Measurements from ENCODE around the gene GCK.
"Not testable (repeated sequence)": the region's sequence is repeated elsewhere in the genome, so short reads cannot be mapped to it uniquely, and the experiment has no call there.

Gene GCK

GRCh38 chr7:44128721-44129582 lies 60.3 kb downstream of the GCK start:
- no peak overlapping the region for H3K27ac Mint-ChIP-seq (ENCODE audit: low read depth)
- H3K27me3 Mint-ChIP-seq, result no peaks in the 10 kb centered on the region
- H3K9me3 Mint-ChIP-seq, result no peaks in the 10 kb centered on the region
- H3K4me3 Mint-ChIP-seq, result no peak overlapping the region
- ATAC-seq (replicated peaks; ENCODE audit: extremely low read depth, poor library complexity, severe bottlenecking), result no peak
- H3K36me3 Mint-ChIP-seq (ENCODE audit: insufficient read depth), result peaks cover 3% of the 10 kb centered on the region
- peaks cover 5% of the 10 kb centered on the region for H3K4me1 Mint-ChIP-seq
- no peak for DNase-seq (ENCODE audit: low spot score in 2 of 2)

GRCh38 chr7:44127161-44127560 lies 62.1 kb downstream of the GCK start:
- no peak overlapping the region for H3K27ac Mint-ChIP-seq (ENCODE audit: low read depth)
- H3K27me3 Mint-ChIP-seq, result no peaks in the 10 kb centered on the region
- DNase-seq (ENCODE audit: low spot score in 2 of 2) (no peak), ATAC-seq (replicated peaks; ENCODE audit: extremely low read depth, poor library complexity, severe bottlenecking) (no peak)
- no peaks in the 10 kb centered on the region for H3K9me3 Mint-ChIP-seq
- peaks cover 16% of the 10 kb centered on the region for H3K4me1 Mint-ChIP-seq
- H3K36me3 Mint-ChIP-seq (ENCODE audit: insufficient read depth), result peaks cover 7% of the 10 kb centered on the region
- H3K4me3 Mint-ChIP-seq, result no peak overlapping the region

- H3K36me3 Mint-ChIP-seq (ENCODE audit: insufficient read depth); DNase-seq (ENCODE audit: low spot score in 2 of 2); H3K27me3 Mint-ChIP-seq; H3K4me3 Mint-ChIP-seq; ATAC-seq (replicated peaks; ENCODE audit: extremely low read depth, poor library complexity, severe bottlenecking); H3K9me3 Mint-ChIP-seq: not testable (repeated sequence)
- Mint-ChIP-seq H3K4me1 (peaks cover 16% of the 10 kb centered on the region), H3K27ac (ENCODE audit: low read depth) (peak overlapping the region; percentile 15)
These were observed 62.7 kb downstream of the GCK start for GRCh38 chr7:44126574-44126973.

- Mint-ChIP-seq H3K27me3 (no peaks in the 10 kb centered on the region), H3K27ac (ENCODE audit: low read depth) (peak overlapping the region; percentile 16), H3K9me3 (no peaks in the 10 kb centered on the region), H3K4me1 (peaks cover 20% of the 10 kb centered on the region), H3K36me3 (ENCODE audit: insufficient read depth) (peaks cover 8% of the 10 kb centered on the region), H3K4me3 (peak overlapping the region; percentile 89)
- no peak for DNase-seq (ENCODE audit: low spot score in 2 of 2)
- ATAC-seq (replicated peaks; ENCODE audit: extremely low read depth, poor library complexity, severe bottlenecking), result no peak
These were observed 64.4 kb downstream of the GCK start for GRCh38 chr7:44124822-44125202.

- Mint-ChIP-seq H3K27ac (ENCODE audit: low read depth) (peak within 1 kb of the TSS; percentile 96), H3K36me3 (ENCODE audit: insufficient read depth) (peaks cover 12% of the 10 kb centered on the region), H3K4me1 (peaks cover 23% of the 10 kb centered on the region), H3K27me3 (no peaks in the 10 kb centered on the region), H3K9me3 (no peaks in the 10 kb centered on the region), H3K4me3 (peak within 1 kb of the TSS; percentile 89)
- ATAC-seq (replicated peaks; ENCODE audit: extremely low read depth, poor library complexity, severe bottlenecking), result peak; percentile 100
- DNase-seq (ENCODE audit: low spot score in 2 of 2), result peak; percentile 88 to 93
These were observed 65.8 kb downstream of the GCK start, which contains the start of gene POLD2 for GRCh38 chr7:44123190-44124003. POLD2 (minus strand) TSS chr7:44123548; CDS start chr7:44122053, 1,495 bp downstream.

- Mint-ChIP-seq H3K27me3 (no peaks in the 10 kb centered on the region), H3K9me3 (no peaks in the 10 kb centered on the region), H3K36me3 (ENCODE audit: insufficient read depth) (peaks cover 13% of the 10 kb centered on the region), H3K4me1 (peaks cover 23% of the 10 kb centered on the region), H3K27ac (ENCODE audit: low read depth) (peak overlapping the region; percentile 64), H3K4me3 (peak overlapping the region; percentile 89)
- ATAC-seq (replicated peaks; ENCODE audit: extremely low read depth, poor library complexity, severe bottlenecking) (no peak), DNase-seq (ENCODE audit: low spot score in 2 of 2) (no peak)
These were observed 66.7 kb downstream of the GCK start for GRCh38 chr7:44122529-44122928.

- ATAC-seq (replicated peaks; ENCODE audit: extremely low read depth, poor library complexity, severe bottlenecking) (no peak), DNase-seq (ENCODE audit: low spot score in 2 of 2) (no peak)
- Mint-ChIP-seq H3K27me3 (no peaks in the 10 kb centered on the region), H3K4me1 (peaks cover 23% of the 10 kb centered on the region), H3K27ac (ENCODE audit: low read depth) (peak overlapping the region; percentile 64), H3K36me3 (ENCODE audit: insufficient read depth) (peaks cover 13% of the 10 kb centered on the region), H3K4me3 (peak overlapping the region; percentile 89), H3K9me3 (no peaks in the 10 kb centered on the region)
These were observed 67.3 kb downstream of the GCK start for GRCh38 chr7:44121761-44122420.

GRCh38 chr7:44120395-44120794 lies 68.8 kb downstream of the GCK start:
- H3K4me3 Mint-ChIP-seq, result no peak overlapping the region
- no peaks in the 10 kb centered on the region for H3K9me3 Mint-ChIP-seq
- peaks cover 16% of the 10 kb centered on the region for H3K36me3 Mint-ChIP-seq (ENCODE audit: insufficient read depth)
- no peak for ATAC-seq (replicated peaks; ENCODE audit: extremely low read depth, poor library complexity, severe bottlenecking)
- H3K27me3 Mint-ChIP-seq, result no peaks in the 10 kb centered on the region
- no peak for DNase-seq (ENCODE audit: low spot score in 2 of 2)
- peaks cover 23% of the 10 kb centered on the region for H3K4me1 Mint-ChIP-seq
- no peak overlapping the region for H3K27ac Mint-ChIP-seq (ENCODE audit: low read depth)

GRCh38 chr7:44119829-44120380 lies 69.3 kb downstream of the GCK start:
- Mint-ChIP-seq H3K27ac (ENCODE audit: low read depth) (no peak overlapping the region), H3K27me3 (no peaks in the 10 kb centered on the region), H3K4me1 (peaks cover 23% of the 10 kb centered on the region), H3K4me3 (no peak overlapping the region), H3K36me3 (ENCODE audit: insufficient read depth) (peaks cover 16% of the 10 kb centered on the region), H3K9me3 (no peaks in the 10 kb centered on the region)
- no peak for ATAC-seq (replicated peaks; ENCODE audit: extremely low read depth, poor library complexity, severe bottlenecking)
- DNase-seq (ENCODE audit: low spot score in 2 of 2), result no peak

GRCh38 chr7:44117801-44118429 lies 71.3 kb downstream of the GCK start:
- H3K36me3 Mint-ChIP-seq (ENCODE audit: insufficient read depth), result peaks cover 9% of the 10 kb centered on the region
- DNase-seq (ENCODE audit: low spot score in 2 of 2) (no peak), ATAC-seq (replicated peaks; ENCODE audit: extremely low read depth, poor library complexity, severe bottlenecking) (no peak)
- H3K4me1 Mint-ChIP-seq, result peaks cover 14% of the 10 kb centered on the region
- H3K4me3 Mint-ChIP-seq, result no peak overlapping the region
- no peaks in the 10 kb centered on the region for H3K27me3 Mint-ChIP-seq
- no peak overlapping the region for H3K27ac Mint-ChIP-seq (ENCODE audit: low read depth)
- H3K9me3 Mint-ChIP-seq, result no peaks in the 10 kb centered on the region

- H3K4me3 Mint-ChIP-seq, result no peak overlapping the region
- H3K4me1 Mint-ChIP-seq, result peaks cover 8% of the 10 kb centered on the region
- peaks cover 9% of the 10 kb centered on the region for H3K36me3 Mint-ChIP-seq (ENCODE audit: insufficient read depth)
- H3K27me3 Mint-ChIP-seq, result no peaks in the 10 kb centered on the region
- H3K27ac Mint-ChIP-seq (ENCODE audit: low read depth), result no peak overlapping the region
- H3K9me3 Mint-ChIP-seq, result no peaks in the 10 kb centered on the region
- ATAC-seq (replicated peaks; ENCODE audit: extremely low read depth, poor library complexity, severe bottlenecking), result no peak
- no peak for DNase-seq (ENCODE audit: low spot score in 2 of 2)
These were observed 72.2 kb downstream of the GCK start for GRCh38 chr7:44116789-44117666.
